Measurements from ENCODE around the gene EFNA2. TPM values are rescaled to one million over a fixed set of nuclear protein-coding genes. Genes with fewer than 3 reads are reported as not detected.

Gene EFNA2
- total and polyA plus RNA-seq, 2 of the 4 experiments (the other 2 are of a cell fraction), result not detected

- Histone ChIP-seq H2AFZ (replicated peaks; ENCODE audit: low read length, poor library complexity) (no peak overlapping the region), H3K9me1 (ENCODE audit: insufficient read depth, low read length) (no peaks in the 10 kb centered on the region), H3K79me1 (ENCODE audit: low read depth in 1 of 2, low read length in 2 of 2) (no peaks in the 10 kb centered on the region), H2AK9ac (replicated peaks; ENCODE audit: low read depth, low read length, poor library complexity) (no peak overlapping the region), H2BK5ac (ENCODE audit: low read depth, low read length, poor library complexity, severe bottlenecking) (no peak overlapping the region), H2BK120ac (ENCODE audit: low read depth, low read length) (no peak overlapping the region), H3K23ac (ENCODE audit: low read depth, low read length) (no peak overlapping the region), H2BK15ac (ENCODE audit: low read depth, low read length) (no peak overlapping the region), H3K9me3 (ENCODE audit: control insufficient read depth, insufficient read depth, low read length) (no peaks in the 10 kb centered on the region), H3K9ac (ENCODE audit: low read depth, low read length) (no peak overlapping the region), H3K27ac (ENCODE audit: insufficient read depth, low read length) (no peak overlapping the region), H3K36me3 (ENCODE audit: control insufficient read depth, insufficient read depth, low read length) (no peaks in the 10 kb centered on the region), H3K4me2 (ENCODE audit: low read depth, low read length) (no peak overlapping the region), H4K91ac (ENCODE audit: insufficient read depth, low read depth, low read length) (no peak overlapping the region), H4K20me1 (ENCODE audit: insufficient read depth, low read length) (no peaks in the 10 kb centered on the region), H2BK20ac (ENCODE audit: low read depth, low read length) (no peak overlapping the region), H3K4me3 (ENCODE audit: insufficient read depth, low read depth, low read length) (no peak overlapping the region), H3K4ac (ENCODE audit: low read depth, low read length) (no peak overlapping the region), H2AK5ac (ENCODE audit: low read depth, low read length) (no peak overlapping the region), H4K5ac (ENCODE audit: low read depth, low read length) (no peak overlapping the region), H4K8ac (ENCODE audit: low read depth in 2 of 2, low read length in 2 of 2) (no peak overlapping the region), H3K4me1 (ENCODE audit: control insufficient read depth, insufficient read depth, low read length) (peaks cover 3% of the 10 kb centered on the region; the same call in 1 of the 2 replicates), H3K27me3 (ENCODE audit: control insufficient read depth, insufficient read depth, low read length) (peaks cover 39% of the 10 kb centered on the region), H3K18ac (ENCODE audit: low read depth, low read length) (no peak overlapping the region), H3K14ac (replicated peaks; ENCODE audit: low read depth, low read length) (no peak overlapping the region), H3K56ac (ENCODE audit: extremely low read depth, insufficient read depth, low read length) (no peak overlapping the region)
- ChIA-PET CTCF (no interaction called here), POLR2A (ENCODE audit: unreplicated experiment) (no interaction called here)
- DNase-seq, result no peak
- ATAC-seq (ENCODE audit: low read depth), result no peak
- TF ChIP-seq POLR2A (IDR thresholded peaks at IDR 0.05; ENCODE audit: low read depth, low read length), result no peak
- intact Hi-C loops (cut with micrococcal nuclease), result no loop called here
- in situ Hi-C loops (cut with MboI; ENCODE audit: low sequenced_read_pairs), result no loop called here
- dilution Hi-C loops (cut with HindIII; ENCODE audit: low sequenced_read_pairs, unreplicated experiment), result no loop called here
- WGBS, 2 experiments (ENCODE audit: extremely low coverage in 2 of 2, insufficient read length in 1 of 2), result 60% methylated on average over 15 of the region's 40 CpGs; no CpG with 5 or more reads in 1 of the 2 experiments
- BruUV-seq (replicated peaks), result no TSS peak
These were observed 5.3 kb downstream of the EFNA2 start for GRCh38 chr19:1290703-1291651.

Data from IMR-90 (cell line).